Fibroblast of mammary gland (primary cell): ENCODE results near the gene LUM.

Experiments
- DNase-seq: peaks from one replicate; pipeline ENCODE4 v3.0.0-alpha.2; 2010; ENCODE audit warnings: low read depth
- H3K4me3 ChIP-seq: 2 replicates; pipeline ENCODE4 v1.5.1; 2011; ENCODE audit warnings: low read depth, mild to moderate bottlenecking, low read length, moderate library complexity; ENCODE audit not compliant: control insufficient read depth
- CTCF ChIP-seq: conservative IDR thresholded peaks from 2 replicates; pipeline ENCODE4 v1.5.1; 2011; ENCODE audit warnings: low read depth, low read length, inconsistent platforms; ENCODE audit not compliant: control insufficient read depth, insufficient read depth

LUM gene

GRCh38 chr12:91127306-91127705, 16.0 kb upstream of the LUM start:
- DNase-seq, result no peak
- TF ChIP-seq CTCF, result no peak
- no peak overlapping the region for H3K4me3 ChIP-seq

- TF ChIP-seq CTCF, result no peak
- DNase-seq, result peak; percentile 44
- H3K4me3 ChIP-seq, result no peak overlapping the region
Observed at GRCh38 chr12:91126516-91126915, 15.2 kb upstream of the LUM start.

- peak; percentile 33 for DNase-seq
- H3K4me3 ChIP-seq, result no peak overlapping the region
- no peak for TF ChIP-seq CTCF
Observed at GRCh38 chr12:91123236-91123916, 12.1 kb upstream of the LUM start.

GRCh38 chr12:91120781-91121180, 9.5 kb upstream of the LUM start:
- no peak for TF ChIP-seq CTCF
- DNase-seq, result no peak

GRCh38 chr12:91119089-91119488, 7.8 kb upstream of the LUM start:
- DNase-seq, result no peak
- no peak for TF ChIP-seq CTCF
- H3K4me3 ChIP-seq, result no peak overlapping the region

More at GRCh38 chr12:91120781-91121180, 9.5 kb upstream of the LUM start:
- no peak overlapping the region for H3K4me3 ChIP-seq

GRCh38 chr12:91113621-91114020, 2.3 kb upstream of the LUM start:
- no peak for DNase-seq
- TF ChIP-seq CTCF, result no peak
- H3K4me3 ChIP-seq, result no peak overlapping the region

GRCh38 chr12:91110311-91110924, 876 bp downstream of the LUM start:
- no peak for TF ChIP-seq CTCF
- H3K4me3 ChIP-seq, result peak overlapping the region; percentile 51
- no peak for DNase-seq
